Measurements from ENCODE around the gene RUVBL1.

- TF ChIP-seq POLR2A (IDR thresholded peaks at IDR 0.05) = no peak
- TF ChIP-seq CTCF (IDR thresholded peaks at IDR 0.05) = no peak
- no peak for TF ChIP-seq EP300 (IDR thresholded peaks at IDR 0.05)
Observed at GRCh38 chr3:128111147-128111546, 12.5 kb downstream of the RUVBL1 start.

All from sigmoid colon (tissue), 4 donors.